Measurements from ENCODE around the gene RNF183. TPM values are rescaled to one million over a fixed set of nuclear protein-coding genes. Genes with fewer than 3 reads are reported as not detected.

The RNF183 gene
- total and polyA plus RNA-seq, 9 of the 15 experiments (the other 6 are each of a cell fraction or from before 2014, with no cell fraction given) = 0.04 to 2.0 (median 0.16) TPM; not detected in 5

GRCh38 chr9:113341712-113342410 is 38.7 kb upstream of the RNF183 start:
- no peaks in the 10 kb centered on the region for H3K79me2 ChIP-seq (ENCODE audit: control insufficient read depth, insufficient read depth, low read length)
- FAIRE-seq (no peak), DNase-seq (ENCODE audit: extremely low read depth in 1 of 4, low spot score in 3 of 4) (peak in 1 of 4 experiments; percentile 47), ATAC-seq (no peak)
- 44% methylated on average over 9 of the region's 9 CpGs for WGBS (ENCODE audit: insufficient coverage, low coverage, missing lambda C conversion rate)
- no peak overlapping the region for H3K27ac ChIP-seq (ENCODE audit: extremely low read depth, low read depth, low read length)
- in situ Hi-C loops (cut with MboI) = no loop called here
- ChIA-PET CTCF (ENCODE audit: low intra/inter-chr PET ratio) (no interaction called here), POLR2A (interaction anchor here (0.6 to 1.6 kb wide), 2 partner anchors 20 to 1171 kb away, joined by 3 to 4 read pairs; no protein-coding TSS in a partner anchor)
- H3K4me1 ChIP-seq (replicated peaks in 1 of 2; ENCODE audit: control insufficient read depth in 2 of 2, insufficient read depth in 2 of 2, low read length in 2 of 2) = peaks cover 13 to 16% of the 10 kb centered on the region in 2 experiments; a peak in 4 of 5 replicates
- no peaks in the 10 kb centered on the region for H3K9me3 ChIP-seq (replicated peaks; ENCODE audit: control insufficient read depth, insufficient read depth, low read depth, low read length)
- no peak overlapping the region for H3K4me3 ChIP-seq
- no peaks in the 10 kb centered on the region for H3K36me3 ChIP-seq (ENCODE audit: control insufficient read depth, insufficient read depth, low read length)
- H3K27me3 ChIP-seq (ENCODE audit: control insufficient read depth in 2 of 2, insufficient read depth in 2 of 2, low read length in 2 of 2) = no peaks in the 10 kb centered on the region
- no peak overlapping the region for H3K9ac ChIP-seq (ENCODE audit: insufficient read depth in 1 of 2, low read depth in 2 of 2, low read length in 2 of 2)
- H4K20me1 ChIP-seq (replicated peaks; ENCODE audit: control insufficient read depth, insufficient read depth, low read length) = no peaks in the 10 kb centered on the region
- peak overlapping the region; percentile 3 for H2AFZ ChIP-seq (ENCODE audit: low read depth, low read length)
- no peaks in the 10 kb centered on the region for H3K9me1 ChIP-seq (ENCODE audit: control insufficient read depth, insufficient read depth, low read length)
- intact Hi-C loops (cut with micrococcal nuclease) = no loop called here
- no TSS peak for BruUV-seq (replicated peaks)
- no peak overlapping the region for H3K4me2 ChIP-seq (ENCODE audit: insufficient read depth, low read length)
- TF ChIP-seq POLR2G (IDR thresholded peaks at IDR 0.05; ENCODE audit: low read depth, low read length) = no peak
- no peak for TF ChIP-seq HOXB6 (CRISPR knock-in tag; IDR thresholded peaks at IDR 0.05; ENCODE audit: borderline replicate concordance)
- TF ChIP-seq BRD9 (IDR thresholded peaks at IDR 0.05; ENCODE audit: low read depth, partially characterized antibody) = no peak
- no peak for TF ChIP-seq SRSF3 (IDR thresholded peaks at IDR 0.05; ENCODE audit: insufficient read depth, low read length)
- TF ChIP-seq ARID2 (IDR thresholded peaks at IDR 0.05) = no peak
- TF ChIP-seq, protein P1, sequence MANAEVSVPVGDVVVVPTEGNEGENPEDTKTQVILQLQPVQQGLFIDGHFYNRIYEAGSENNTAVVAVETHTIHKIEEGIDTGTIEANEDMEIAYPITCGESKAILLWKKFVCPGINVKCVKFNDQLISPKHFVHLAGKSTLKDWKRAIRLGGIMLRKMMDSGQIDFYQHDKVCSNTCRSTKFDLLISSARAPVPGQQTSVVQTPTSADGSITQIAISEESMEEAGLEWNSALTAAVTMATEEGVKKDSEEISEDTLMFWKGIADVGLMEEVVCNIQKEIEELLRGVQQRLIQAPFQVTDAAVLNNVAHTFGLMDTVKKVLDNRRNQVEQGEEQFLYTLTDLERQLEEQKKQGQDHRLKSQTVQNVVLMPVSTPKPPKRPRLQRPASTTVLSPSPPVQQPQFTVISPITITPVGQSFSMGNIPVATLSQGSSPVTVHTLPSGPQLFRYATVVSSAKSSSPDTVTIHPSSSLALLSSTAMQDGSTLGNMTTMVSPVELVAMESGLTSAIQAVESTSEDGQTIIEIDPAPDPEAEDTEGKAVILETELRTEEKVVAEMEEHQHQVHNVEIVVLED (CRISPR knock-in tag; IDR thresholded peaks at IDR 0.05) = no peak
- TF ChIP-seq NFIX (CRISPR knock-in tag; IDR thresholded peaks at IDR 0.05; ENCODE audit: low read depth) = peak; percentile 91
- no peak for TF ChIP-seq MAX (CRISPR knock-in tag; IDR thresholded peaks at IDR 0.05)
- TF ChIP-seq NFIC (IDR thresholded peaks at IDR 0.05) = peak; percentile 99
- TF ChIP-seq CC2D1A (IDR thresholded peaks at IDR 0.05) = no peak
- TF ChIP-seq, protein P2, sequence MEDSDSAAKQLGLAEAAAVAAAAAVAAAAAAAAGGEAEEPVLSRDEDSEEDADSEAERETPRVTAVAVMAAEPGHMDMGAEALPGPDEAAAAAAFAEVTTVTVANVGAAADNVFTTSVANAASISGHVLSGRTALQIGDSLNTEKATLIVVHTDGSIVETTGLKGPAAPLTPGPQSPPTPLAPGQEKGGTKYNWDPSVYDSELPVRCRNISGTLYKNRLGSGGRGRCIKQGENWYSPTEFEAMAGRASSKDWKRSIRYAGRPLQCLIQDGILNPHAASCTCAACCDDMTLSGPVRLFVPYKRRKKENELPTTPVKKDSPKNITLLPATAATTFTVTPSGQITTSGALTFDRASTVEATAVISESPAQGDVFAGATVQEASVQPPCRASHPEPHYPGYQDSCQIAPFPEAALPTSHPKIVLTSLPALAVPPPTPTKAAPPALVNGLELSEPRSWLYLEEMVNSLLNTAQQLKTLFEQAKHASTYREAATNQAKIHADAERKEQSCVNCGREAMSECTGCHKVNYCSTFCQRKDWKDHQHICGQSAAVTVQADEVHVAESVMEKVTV (CRISPR knock-in tag; IDR thresholded peaks at IDR 0.05) = no peak
- no peak for TF ChIP-seq MEF2D (tag; conservative IDR thresholded peaks at IDR 0.05; ENCODE audit: low read depth)
- no peak for TF ChIP-seq ZNF239 (CRISPR knock-in tag; IDR thresholded peaks at IDR 0.05)
- no peak for TF ChIP-seq POLR2A (conservative IDR thresholded peaks at IDR 0.05)
- no peak for TF ChIP-seq NR3C1 (CRISPR knock-in tag; IDR thresholded peaks at IDR 0.05)
- no peak for TF ChIP-seq WHSC1 (IDR thresholded peaks at IDR 0.05; ENCODE audit: low read length)
- no peak for TF ChIP-seq KLF10 (CRISPR knock-in tag; IDR thresholded peaks at IDR 0.05)
- no peak for TF ChIP-seq CEBPB (tag; IDR thresholded peaks at IDR 0.05)
- TF ChIP-seq, protein P3, sequence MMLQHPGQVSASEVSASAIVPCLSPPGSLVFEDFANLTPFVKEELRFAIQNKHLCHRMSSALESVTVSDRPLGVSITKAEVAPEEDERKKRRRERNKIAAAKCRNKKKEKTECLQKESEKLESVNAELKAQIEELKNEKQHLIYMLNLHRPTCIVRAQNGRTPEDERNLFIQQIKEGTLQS (IDR thresholded peaks at IDR 0.05) = peak; percentile 30; the same call in 1 of the 2 replicates
- TF ChIP-seq, protein P3 (CRISPR knock-in tag; conservative IDR thresholded peaks at IDR 0.05) = no peak
- no peak for TF ChIP-seq HNRNPUL1 (IDR thresholded peaks at IDR 0.05; ENCODE audit: low read length)
